ENCODE data around the gene ZSCAN5A.
"Not testable (repeated sequence)": the region's sequence is repeated elsewhere in the genome, so short reads cannot be mapped to it uniquely, and the experiment has no call there.

Gene ZSCAN5A

GRCh38 chr19:56199687-56200086 lies 115.0 kb downstream of the ZSCAN5A start:
- no peak for DNase-seq

GRCh38 chr19:56197646-56198045 lies 117.0 kb downstream of the ZSCAN5A start, which contains the start of gene ZSCAN5B:
ZSCAN5B (minus strand) TSS chr19:56197783; CDS start chr19:56193052, 4,731 bp downstream.
- DNase-seq: not testable (repeated sequence)

GRCh38 chr19:56193981-56194640 lies 120.5 kb downstream of the ZSCAN5A start:
- no peak for DNase-seq

GRCh38 chr19:56191711-56192110 lies 122.9 kb downstream of the ZSCAN5A start:
- no peak for DNase-seq

GRCh38 chr19:56191115-56191514 lies 123.5 kb downstream of the ZSCAN5A start:
- no peak for DNase-seq

GRCh38 chr19:56189785-56190184 lies 124.9 kb downstream of the ZSCAN5A start:
- peak; percentile 3 for DNase-seq

- no peak for DNase-seq
Measured at GRCh38 chr19:56177564-56178243, 136.9 kb downstream of the ZSCAN5A start.

- no peak for DNase-seq
Measured at GRCh38 chr19:56176881-56177280, 137.8 kb downstream of the ZSCAN5A start.

- DNase-seq: not testable (repeated sequence)
Measured at GRCh38 chr19:56176310-56176709, 138.3 kb downstream of the ZSCAN5A start.

GRCh38 chr19:56175861-56176307 lies 138.8 kb downstream of the ZSCAN5A start, which contains the start of gene GALP:
GALP (plus strand) TSS chr19:56176008; CDS start chr19:56177109, 1,101 bp downstream.
- DNase-seq: not testable (repeated sequence)

- DNase-seq: no peak
Measured at GRCh38 chr19:56174550-56174949, 140.1 kb downstream of the ZSCAN5A start.

GRCh38 chr19:56174086-56174485 lies 140.6 kb downstream of the ZSCAN5A start:
- no peak for DNase-seq
